SHP77 (cell line): Measurements from ENCODE around the gene CATSPER1.
"Not testable (repeated sequence)": the region's sequence is repeated elsewhere in the genome, so short reads cannot be mapped to it uniquely, and the experiment has no call there.

ENCODE experiments used
- DNase-seq, 2 experiments: peaks; one replicate each; lab custom pipeline; 2025; lab: John Stamatoyannopoulos, UW

The CATSPER1 gene

DNA sequence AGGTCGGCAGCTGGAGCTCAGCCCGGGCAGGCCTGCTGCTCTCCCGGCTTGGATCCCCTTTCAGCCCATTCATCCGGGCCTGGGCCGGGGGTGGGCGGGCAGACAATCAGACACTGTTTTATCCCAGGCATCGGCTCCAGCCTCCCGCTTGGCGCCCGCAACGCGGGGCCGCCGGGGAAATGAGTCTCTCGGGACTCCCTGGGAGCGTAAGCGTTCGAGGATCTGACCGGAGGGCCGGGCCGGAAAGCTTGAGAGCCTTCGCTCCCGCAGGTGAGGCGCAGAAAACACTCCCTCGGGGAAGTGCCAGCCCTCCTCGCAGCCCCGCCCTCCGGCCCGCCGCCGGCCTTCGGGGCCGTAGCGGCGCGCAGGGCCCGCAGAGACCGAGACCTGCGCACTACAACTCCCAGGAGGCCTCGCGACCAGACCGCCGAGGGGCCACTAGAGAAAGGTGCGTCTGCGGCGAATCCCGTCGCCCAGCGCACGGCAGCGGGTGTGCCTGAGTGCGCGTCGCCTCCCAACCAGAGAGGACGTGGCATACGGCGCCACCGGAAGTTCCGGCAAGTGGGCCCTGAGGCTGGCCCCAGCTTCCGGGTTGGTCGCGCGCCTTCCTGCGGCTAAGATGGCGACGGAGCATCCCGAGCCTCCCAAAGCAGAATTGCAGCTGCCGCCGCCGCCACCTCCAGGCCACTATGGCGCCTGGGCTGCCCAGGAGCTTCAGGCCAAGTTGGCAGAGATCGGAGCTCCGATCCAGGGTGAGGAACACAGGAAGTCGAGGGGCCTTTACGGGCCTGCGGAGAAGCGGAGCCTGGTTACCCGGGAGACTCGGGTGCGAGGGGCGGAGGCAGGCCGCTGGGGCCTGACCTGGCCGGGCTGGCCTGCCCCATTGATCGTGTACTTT, 25.7 kb upstream of the CATSPER1 start, which contains the start of gene SF3B2:
Gene SF3B2, plus strand, starts transcription at position 599 of the 898 bp plus-strand sequence. Its CDS starts 21 bp downstream, at position 620.
- peak; percentile 97 for DNase-seq

- no peak for DNase-seq
Measured at GRCh38 chr11:66051371-66051765, 25.1 kb upstream of the CATSPER1 start.

DNA sequence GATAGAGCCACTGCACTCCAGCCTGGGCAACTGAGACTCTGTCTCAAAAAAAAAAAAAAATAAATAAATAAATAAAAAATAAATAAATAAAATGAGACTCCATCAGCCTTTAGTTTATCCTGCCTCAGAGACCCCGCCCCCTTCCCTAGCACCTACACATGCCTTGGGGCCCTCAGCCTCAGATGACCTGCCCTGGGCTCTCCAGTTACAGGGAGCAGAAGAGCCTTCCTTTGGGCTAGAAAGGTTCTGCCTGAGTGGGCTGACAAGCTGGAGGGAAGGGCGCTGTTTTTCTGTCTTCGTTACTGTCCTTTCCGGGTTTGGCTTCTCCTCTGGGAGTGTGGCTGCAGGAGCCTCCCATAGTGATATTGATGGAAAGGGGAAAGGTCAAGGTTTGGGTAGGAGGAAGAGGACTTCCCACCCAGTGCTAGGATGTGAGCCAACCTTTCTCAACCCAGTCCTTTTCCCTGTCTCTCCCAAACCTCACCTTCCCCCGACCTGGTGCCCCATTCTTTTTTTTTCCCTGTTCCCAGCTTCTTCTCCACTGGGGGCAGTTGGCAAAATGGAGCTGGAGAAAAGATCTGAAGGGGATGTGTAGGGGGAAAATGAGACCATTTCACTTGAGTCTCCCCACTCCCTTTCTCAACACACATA, 24.4 kb upstream of the CATSPER1 start:
- DNase-seq, result no peak

DNA sequence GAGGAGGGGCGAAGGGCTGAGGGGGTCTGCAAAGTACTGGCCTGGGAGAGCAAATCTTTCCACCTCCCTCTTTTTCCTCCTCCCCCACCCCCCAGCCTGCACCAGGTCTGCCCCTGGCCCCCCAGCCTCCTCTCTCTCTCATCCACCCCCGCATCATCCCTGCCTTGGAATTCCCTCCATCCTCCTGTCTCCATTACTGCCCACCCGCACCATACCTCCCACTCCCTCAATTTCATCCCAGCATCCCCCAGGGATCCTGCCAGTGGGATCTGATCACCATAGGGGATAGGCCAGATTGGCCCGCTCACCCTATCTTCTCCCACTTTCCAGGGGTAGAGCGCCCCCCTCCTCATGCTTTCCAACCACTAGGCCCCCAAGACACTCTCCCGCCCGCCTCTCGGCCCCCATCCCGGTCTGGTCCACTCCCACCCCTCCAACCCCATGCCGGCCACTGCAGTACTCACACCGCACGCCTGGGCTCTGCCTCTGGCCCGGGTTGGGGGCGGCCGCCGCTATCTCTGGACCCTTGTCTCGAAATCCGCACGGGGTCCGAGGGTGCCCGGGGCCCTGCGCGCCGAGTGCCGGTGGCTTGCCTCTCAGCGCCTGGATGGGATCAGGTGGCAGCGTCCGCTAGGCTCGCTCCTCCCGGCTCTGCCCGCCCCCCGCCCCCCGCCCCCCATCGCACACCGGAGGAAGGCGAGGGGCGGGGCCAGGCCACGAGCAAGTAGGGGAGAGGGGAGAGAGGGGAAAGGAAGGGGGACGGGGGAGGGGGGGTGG, 22.5 kb upstream of the CATSPER1 start, which contains the start of gene GAL3ST3:
Gene GAL3ST3, minus strand, starts transcription at position 615 of the 777 bp plus-strand sequence. CDS start 3,746 bp downstream, outside the sequence.
- no peak for DNase-seq

- no peak for DNase-seq
Measured at GRCh38 chr11:66047541-66048365, 21.5 kb upstream of the CATSPER1 start.

DNA sequence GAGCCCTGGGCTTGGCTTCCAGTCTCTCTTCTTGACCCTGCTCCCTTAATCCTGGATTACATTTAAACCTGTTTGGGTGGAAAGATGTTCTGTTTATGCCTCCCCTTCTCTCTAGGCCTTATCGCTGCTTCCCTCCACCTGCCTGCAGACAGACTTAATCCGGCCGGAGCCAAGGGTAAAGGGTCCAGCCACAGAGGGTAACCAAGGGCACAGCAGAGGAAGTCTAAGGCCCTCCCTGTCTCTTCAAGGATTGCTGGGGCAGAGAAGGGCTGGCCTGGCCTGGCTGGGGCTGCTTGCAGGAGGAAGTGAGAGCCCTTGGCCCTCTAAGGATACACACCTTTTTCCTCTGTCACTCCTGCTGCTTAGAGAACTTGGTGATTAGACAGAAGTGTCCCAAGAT, 20.6 kb upstream of the CATSPER1 start:
- no peak for DNase-seq

- peak; percentile 72 to 84 for DNase-seq
Measured at GRCh38 chr11:66045177-66045639, 18.9 kb upstream of the CATSPER1 start.

DNA sequence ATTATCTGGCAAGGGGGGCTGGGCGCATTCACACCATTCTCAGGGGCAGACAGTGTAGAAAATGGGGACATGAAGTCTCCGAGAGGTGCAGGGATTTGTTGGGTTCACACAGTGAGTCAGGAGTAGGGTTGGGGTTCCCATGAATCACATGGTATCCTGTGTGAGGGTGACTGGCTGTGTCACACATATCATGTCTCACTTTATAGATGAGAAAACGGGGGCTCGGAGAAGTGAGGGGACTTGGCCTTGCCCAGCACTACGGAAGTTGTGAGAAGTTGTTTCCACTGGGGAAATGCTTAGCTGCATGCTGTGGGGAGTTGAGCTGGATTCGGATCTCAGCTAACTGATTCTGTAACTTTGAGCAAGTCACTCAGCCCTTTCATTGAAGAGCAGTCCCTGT, 18.5 kb upstream of the CATSPER1 start:
- DNase-seq, result no peak

GRCh38 chr11:66042996-66043906, 17.0 kb upstream of the CATSPER1 start:
- no peak for DNase-seq

GRCh38 chr11:66042227-66042995, 16.1 kb upstream of the CATSPER1 start:
- DNase-seq, result no peak

- no peak for DNase-seq
Measured at GRCh38 chr11:66039765-66040164, 13.5 kb upstream of the CATSPER1 start.

GRCh38 chr11:66037327-66037726, 11.0 kb upstream of the CATSPER1 start:
- no peak for DNase-seq

- no peak for DNase-seq
Measured at GRCh38 chr11:66036334-66036710, 10.0 kb upstream of the CATSPER1 start.

DNA sequence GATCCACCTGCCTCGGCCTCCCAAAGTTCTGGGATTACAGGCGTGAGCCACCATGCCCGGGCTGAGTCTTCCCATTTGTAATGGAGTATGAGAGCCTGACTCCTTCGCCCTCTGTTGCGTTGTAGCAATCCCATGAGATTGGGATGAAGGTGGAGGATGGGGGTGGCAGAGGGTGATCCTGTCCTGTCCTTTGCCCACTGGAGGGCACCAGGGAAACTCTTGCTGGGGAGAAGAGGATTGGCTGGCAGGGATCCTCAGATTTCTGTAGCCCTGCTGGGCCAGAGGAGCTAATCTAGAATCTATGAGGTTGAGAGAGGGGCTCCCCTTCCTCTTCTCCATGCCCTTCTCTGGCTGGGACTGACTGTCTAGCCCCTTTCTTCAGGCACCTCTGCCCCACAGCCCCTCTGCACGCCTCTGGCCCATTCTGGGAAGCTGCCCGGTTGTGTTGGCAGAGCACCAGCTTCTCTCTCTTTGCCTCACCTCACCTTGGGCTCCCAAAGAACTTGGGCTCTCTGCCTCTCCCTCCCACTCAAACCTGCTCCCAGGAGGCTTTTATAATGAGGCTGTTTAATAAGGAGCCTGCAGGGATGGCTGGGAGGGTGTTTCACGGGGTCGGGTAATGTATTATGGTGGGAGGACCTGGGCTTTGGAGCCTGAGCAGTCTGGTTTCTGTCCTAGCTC, 9.5 kb upstream of the CATSPER1 start:
- DNase-seq, result no peak

GRCh38 chr11:66032957-66033735, 6.9 kb upstream of the CATSPER1 start:
- DNase-seq, result no peak

DNA sequence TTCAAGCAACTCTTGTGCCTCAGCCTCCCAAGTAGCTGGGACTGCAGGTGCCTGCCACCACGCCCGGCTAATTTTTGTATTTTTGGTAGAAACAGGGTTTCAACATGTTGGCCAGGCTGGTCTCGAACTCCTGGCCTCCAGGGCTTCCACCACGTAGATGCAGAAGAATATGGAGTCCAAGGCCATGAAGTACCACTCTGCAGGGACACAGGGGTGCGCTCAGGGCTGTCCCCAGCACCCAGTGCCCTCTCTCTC, 3.2 kb downstream of the CATSPER1 start:
- DNase-seq, result not testable (repeated sequence)

DNA sequence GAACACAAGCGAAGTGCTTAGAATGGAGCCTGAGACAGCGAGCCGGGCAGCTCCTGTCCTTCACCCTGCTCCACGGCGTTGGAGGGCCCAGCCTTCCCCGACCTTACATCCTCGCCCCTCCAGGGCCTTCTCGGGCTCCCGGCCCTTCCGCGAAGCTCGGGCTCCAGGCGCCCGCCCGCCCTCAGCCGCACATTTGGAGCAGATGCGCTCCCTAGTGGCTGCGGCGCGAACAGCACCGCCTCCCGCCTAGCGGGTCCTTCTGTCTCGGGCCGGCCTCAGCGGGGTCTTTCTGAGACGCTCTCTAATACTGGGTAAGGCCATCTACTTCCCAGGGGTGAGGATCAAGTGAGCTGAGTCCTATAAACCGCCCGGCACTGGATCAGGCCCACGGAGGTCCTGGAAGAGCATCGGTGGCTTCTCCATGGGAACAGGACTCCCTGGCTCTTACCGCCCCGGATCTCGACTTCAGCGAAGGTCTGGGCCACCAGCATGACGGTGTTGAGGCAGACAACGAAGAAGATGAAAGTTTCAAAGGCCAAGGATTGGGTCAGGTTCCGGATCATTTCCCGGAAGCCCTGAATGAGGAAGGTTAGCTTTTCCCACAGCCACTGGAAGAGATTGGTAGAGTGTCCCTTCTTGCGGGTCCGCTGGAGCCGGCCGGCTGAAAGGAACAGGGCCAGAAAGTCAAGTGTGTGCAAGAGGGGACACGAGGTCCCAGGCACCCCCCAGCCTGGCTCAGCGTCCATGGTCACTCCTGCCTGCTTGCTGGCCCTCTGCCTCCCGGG, 3.7 kb downstream of the CATSPER1 start:
- DNase-seq, result peak; percentile 47 to 72
